Neural crest cell (in vitro differentiated cells): ENCODE measurements around the gene DOCK10. TPM values are rescaled to one million over a fixed set of nuclear protein-coding genes. Genes with fewer than 3 reads are reported as not detected.

Experiments
- DNase-seq: peaks from one replicate; pipeline ENCODE4 v3.0.0; 2021; ENCODE audit warnings: low read depth, mixed read lengths, low spot score
- H3K27ac Mint-ChIP-seq: one replicate; pipeline ENCODE4 v1.8.0; 2021; ENCODE audit warnings: mild to moderate bottlenecking, mixed read lengths; ENCODE audit not compliant: unreplicated experiment
- H3K27me3 Mint-ChIP-seq: 2 replicates; pipeline ENCODE4 v1.8.0; 2021; ENCODE audit warnings: low read depth, mild to moderate bottlenecking, mixed read lengths
- H3K36me3 Mint-ChIP-seq: 2 replicates; pipeline ENCODE4 v1.8.0; 2021; ENCODE audit warnings: low read depth, mild to moderate bottlenecking, mixed read lengths
- H3K4me1 Mint-ChIP-seq: 2 replicates; pipeline ENCODE4 v1.8.0; 2021; ENCODE audit warnings: mixed read lengths
- H3K4me3 Mint-ChIP-seq: one replicate; pipeline ENCODE4 v1.8.0; 2021; ENCODE audit warnings: mild to moderate bottlenecking, mixed read lengths
- H3K9me3 Mint-ChIP-seq: 2 replicates; pipeline ENCODE4 v1.8.0; 2021; ENCODE audit warnings: mixed read lengths
- total RNA-seq: library from RNA; stranded (reverse); gene quantifications from 2 replicates; pipeline ENCODE4 v1.2.1, GENCODE V29; 2021
- TF ChIP-seq, protein P1 (sequence below): fragments of 200-600 bp; sonication (generic); conservative IDR thresholded peaks from 2 replicates; pipeline ENCODE4 v1.5.0; 2021; ENCODE audit warnings: antibody characterized with exemption, mild to moderate bottlenecking

DOCK10 gene
- total RNA-seq, 1 donor from 2014 or later: 29.7 TPM

DNA sequence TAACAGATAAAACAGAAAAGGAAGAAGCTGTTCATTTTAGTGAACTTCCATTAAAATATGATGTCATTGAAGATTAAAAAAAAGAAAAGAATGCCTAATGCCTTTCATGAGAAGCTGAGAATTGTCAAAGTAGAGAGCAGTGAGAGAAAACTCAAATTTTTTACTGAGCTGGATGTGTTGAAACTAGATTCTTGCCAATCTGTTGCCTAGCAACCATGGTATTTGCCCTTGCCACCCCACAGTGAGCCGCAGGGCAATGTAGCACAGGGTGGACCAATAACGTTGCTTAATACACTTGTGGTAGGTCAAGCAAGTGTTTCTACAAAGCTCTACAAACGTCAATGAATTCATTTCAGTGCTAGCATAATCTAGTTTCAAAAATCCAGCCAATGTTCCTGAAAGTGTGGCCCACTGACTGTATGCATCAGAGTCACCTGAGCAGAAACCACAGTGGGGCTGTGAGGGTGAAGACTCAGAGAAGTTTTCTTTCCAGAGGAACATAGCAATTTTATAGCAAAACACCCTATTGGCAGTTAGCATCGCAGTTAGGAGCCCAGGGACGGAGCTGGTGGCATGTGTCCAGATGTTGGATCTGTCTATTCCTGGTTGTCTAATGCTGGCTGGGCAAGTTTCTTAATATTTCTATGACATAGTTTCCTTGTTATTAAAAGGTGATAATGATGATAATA is 132.2 kb downstream of the DOCK10 start:
- Mint-ChIP-seq H3K9me3 (peaks cover 2% of the 10 kb centered on the region), H3K27ac (peak overlapping the region; percentile 93), H3K36me3 (peaks cover 17% of the 10 kb centered on the region), H3K27me3 (no peaks in the 10 kb centered on the region), H3K4me1 (peaks cover 38% of the 10 kb centered on the region), H3K4me3 (peak overlapping the region; percentile 65)
- TF ChIP-seq, protein P1, sequence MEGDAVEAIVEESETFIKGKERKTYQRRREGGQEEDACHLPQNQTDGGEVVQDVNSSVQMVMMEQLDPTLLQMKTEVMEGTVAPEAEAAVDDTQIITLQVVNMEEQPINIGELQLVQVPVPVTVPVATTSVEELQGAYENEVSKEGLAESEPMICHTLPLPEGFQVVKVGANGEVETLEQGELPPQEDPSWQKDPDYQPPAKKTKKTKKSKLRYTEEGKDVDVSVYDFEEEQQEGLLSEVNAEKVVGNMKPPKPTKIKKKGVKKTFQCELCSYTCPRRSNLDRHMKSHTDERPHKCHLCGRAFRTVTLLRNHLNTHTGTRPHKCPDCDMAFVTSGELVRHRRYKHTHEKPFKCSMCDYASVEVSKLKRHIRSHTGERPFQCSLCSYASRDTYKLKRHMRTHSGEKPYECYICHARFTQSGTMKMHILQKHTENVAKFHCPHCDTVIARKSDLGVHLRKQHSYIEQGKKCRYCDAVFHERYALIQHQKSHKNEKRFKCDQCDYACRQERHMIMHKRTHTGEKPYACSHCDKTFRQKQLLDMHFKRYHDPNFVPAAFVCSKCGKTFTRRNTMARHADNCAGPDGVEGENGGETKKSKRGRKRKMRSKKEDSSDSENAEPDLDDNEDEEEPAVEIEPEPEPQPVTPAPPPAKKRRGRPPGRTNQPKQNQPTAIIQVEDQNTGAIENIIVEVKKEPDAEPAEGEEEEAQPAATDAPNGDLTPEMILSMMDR: no peak
- no peak for DNase-seq

DNA sequence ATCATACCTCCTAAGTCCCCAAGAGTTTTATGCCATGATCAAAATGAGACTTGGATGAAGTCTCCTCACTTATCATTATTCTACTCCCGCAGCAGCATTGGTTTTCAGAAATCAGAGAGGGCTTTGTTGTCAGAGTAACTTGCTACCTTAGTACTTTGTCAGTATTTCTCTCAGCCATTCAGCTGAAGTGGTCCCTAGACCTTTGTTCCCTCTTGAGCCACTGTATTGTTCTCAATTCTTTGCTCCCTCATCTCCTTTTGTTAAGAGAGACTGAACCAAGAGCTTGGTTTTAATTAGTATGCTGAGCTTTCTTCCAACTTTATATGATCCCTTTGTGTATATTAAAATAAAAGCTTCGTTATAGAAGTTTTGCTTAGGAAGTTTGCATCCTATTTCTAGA is 133.4 kb downstream of the DOCK10 start:
- H3K4me3 Mint-ChIP-seq: peak overlapping the region; percentile 38
- peaks cover 5% of the 10 kb centered on the region for H3K9me3 Mint-ChIP-seq
- no peaks in the 10 kb centered on the region for H3K27me3 Mint-ChIP-seq
- H3K27ac Mint-ChIP-seq: peak overlapping the region; percentile 93
- peaks cover 41% of the 10 kb centered on the region for H3K4me1 Mint-ChIP-seq
- TF ChIP-seq, protein P1: no peak
- H3K36me3 Mint-ChIP-seq: peaks cover 17% of the 10 kb centered on the region
- no peak for DNase-seq

DNA sequence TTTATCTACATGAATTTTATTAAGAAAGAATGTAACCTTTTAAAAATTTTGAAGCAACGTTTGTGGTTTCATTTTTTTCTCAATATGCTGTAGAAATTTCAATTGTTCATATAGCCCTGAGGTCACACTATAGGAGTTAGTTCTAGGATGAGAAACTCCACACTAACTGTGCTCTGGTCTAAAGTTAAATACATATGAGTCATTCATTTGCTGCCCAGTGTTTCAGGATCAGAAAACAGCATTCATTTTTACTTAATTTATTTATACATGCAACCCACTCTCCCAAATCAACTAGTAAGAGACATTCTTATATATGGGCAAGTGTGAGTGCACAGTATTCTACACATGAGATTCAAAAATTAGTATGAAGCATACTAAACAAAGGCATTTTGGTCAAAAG is 137.9 kb downstream of the DOCK10 start:
- TF ChIP-seq, protein P1: no peak
- Mint-ChIP-seq H3K27me3 (no peaks in the 10 kb centered on the region), H3K9me3 (peaks cover 6% of the 10 kb centered on the region), H3K4me3 (no peak overlapping the region), H3K4me1 (peaks cover 23% of the 10 kb centered on the region), H3K27ac (peak overlapping the region; percentile 40), H3K36me3 (peaks cover 19% of the 10 kb centered on the region)
- no peak for DNase-seq

DNA sequence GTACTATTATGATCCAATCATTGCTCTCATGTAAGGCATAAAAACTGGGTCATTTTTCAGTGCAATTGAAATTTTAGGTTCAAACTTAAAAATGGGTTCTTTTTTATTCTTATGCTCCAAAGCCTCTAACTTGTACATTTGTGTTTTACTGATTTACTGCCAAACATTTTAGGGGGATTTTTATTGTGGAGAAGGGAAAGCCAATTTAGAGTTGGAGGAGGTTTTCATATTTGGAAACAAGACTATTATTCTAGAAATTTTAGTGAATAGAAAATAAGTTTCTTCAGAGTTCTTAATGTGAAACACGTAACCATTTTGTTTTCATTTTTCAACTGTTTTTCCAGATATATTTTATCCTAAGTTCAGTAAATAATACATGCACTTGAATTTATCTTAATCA is 138.6 kb downstream of the DOCK10 start:
- H3K4me1 Mint-ChIP-seq: peaks cover 16% of the 10 kb centered on the region
- DNase-seq: no peak
- peaks cover 19% of the 10 kb centered on the region for H3K36me3 Mint-ChIP-seq
- no peaks in the 10 kb centered on the region for H3K27me3 Mint-ChIP-seq
- peaks cover 6% of the 10 kb centered on the region for H3K9me3 Mint-ChIP-seq
- no peak overlapping the region for H3K4me3 Mint-ChIP-seq
- no peak overlapping the region for H3K27ac Mint-ChIP-seq
- TF ChIP-seq, protein P1: no peak

DNA sequence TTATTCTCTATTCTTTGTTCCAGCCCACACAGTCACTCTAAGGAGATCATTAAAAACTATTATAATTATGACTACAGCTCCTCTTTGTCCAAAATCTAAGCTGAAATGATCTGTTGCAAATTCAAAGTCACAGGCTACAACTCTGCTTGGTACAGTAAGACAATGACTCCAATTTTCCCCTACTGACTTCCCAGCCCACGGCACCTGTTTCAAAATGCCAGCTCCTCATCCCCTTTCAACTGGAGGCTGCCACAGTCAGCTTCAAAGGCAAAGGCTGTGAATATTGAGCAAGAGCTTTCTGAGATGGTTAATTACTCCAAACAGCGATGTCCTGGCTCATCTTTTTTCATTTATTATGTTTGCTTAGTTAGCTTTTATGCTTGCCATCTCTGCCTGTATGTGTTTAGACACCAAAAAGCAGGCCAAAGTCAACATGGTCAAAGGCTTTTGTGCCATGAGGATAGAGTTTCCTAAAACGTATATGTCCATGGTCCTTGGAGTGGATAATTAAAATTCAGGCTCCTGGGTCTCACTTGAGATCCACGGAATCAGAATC is 141.1 kb downstream of the DOCK10 start:
- TF ChIP-seq, protein P1: no peak
- Mint-ChIP-seq H3K9me3 (peaks cover 5% of the 10 kb centered on the region), H3K36me3 (peaks cover 9% of the 10 kb centered on the region), H3K4me1 (peaks cover 8% of the 10 kb centered on the region), H3K27ac (no peak overlapping the region), H3K27me3 (no peaks in the 10 kb centered on the region), H3K4me3 (no peak overlapping the region)
- no peak for DNase-seq
